GM18520 (cell line): ENCODE results near the gene GYPC.

Experiments used
- ATAC-seq: cut with Tn5 transposase; IDR thresholded peaks from one replicate; pipeline ENCODE4 v1.9.1; 2021; ENCODE audit not compliant: unreplicated experiment

Gene GYPC

GRCh38 chr2:126723281-126723815 is 67.4 kb downstream of the GYPC start:
- no peak for ATAC-seq

- ATAC-seq = no peak
Measured at GRCh38 chr2:126725580-126725979, 69.6 kb downstream of the GYPC start.

- no peak for ATAC-seq
Measured at GRCh38 chr2:126729896-126730295, 73.9 kb downstream of the GYPC start.

- ATAC-seq = no peak
Measured at GRCh38 chr2:126730655-126731054, 74.7 kb downstream of the GYPC start.

- no peak for ATAC-seq
Measured at GRCh38 chr2:126731353-126731752, 75.4 kb downstream of the GYPC start.

- ATAC-seq = no peak
Measured at GRCh38 chr2:126732682-126733245, 76.8 kb downstream of the GYPC start.

- no peak for ATAC-seq
Measured at GRCh38 chr2:126733795-126734194, 77.8 kb downstream of the GYPC start.

- ATAC-seq = no peak
Measured at GRCh38 chr2:126736133-126736874, 80.3 kb downstream of the GYPC start.

GRCh38 chr2:126739141-126739540 is 83.2 kb downstream of the GYPC start:
- ATAC-seq = no peak

- no peak for ATAC-seq
Measured at GRCh38 chr2:126744640-126745039, 88.7 kb downstream of the GYPC start.
